Measurements from ENCODE around the gene SPECC1.

- TF ChIP-seq, protein P1, sequence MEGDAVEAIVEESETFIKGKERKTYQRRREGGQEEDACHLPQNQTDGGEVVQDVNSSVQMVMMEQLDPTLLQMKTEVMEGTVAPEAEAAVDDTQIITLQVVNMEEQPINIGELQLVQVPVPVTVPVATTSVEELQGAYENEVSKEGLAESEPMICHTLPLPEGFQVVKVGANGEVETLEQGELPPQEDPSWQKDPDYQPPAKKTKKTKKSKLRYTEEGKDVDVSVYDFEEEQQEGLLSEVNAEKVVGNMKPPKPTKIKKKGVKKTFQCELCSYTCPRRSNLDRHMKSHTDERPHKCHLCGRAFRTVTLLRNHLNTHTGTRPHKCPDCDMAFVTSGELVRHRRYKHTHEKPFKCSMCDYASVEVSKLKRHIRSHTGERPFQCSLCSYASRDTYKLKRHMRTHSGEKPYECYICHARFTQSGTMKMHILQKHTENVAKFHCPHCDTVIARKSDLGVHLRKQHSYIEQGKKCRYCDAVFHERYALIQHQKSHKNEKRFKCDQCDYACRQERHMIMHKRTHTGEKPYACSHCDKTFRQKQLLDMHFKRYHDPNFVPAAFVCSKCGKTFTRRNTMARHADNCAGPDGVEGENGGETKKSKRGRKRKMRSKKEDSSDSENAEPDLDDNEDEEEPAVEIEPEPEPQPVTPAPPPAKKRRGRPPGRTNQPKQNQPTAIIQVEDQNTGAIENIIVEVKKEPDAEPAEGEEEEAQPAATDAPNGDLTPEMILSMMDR (IDR thresholded peaks at IDR 0.05) = no peak
- TF ChIP-seq POLR2A (IDR thresholded peaks at IDR 0.05) = no peak
Observed at GRCh38 chr17:20197272-20197926, 188.2 kb downstream of the SPECC1 start.

Data from gastroesophageal sphincter (tissue), 3 donors.